ENCODE data around the gene FAU.
A peak's percentile ranks its signal among the peaks of the same experiment; 100 is the strongest.

The FAU gene

GRCh38 chr11:65104628-65105027, 17.3 kb downstream of the FAU start:
- DNase-seq, result no peak

DNA sequence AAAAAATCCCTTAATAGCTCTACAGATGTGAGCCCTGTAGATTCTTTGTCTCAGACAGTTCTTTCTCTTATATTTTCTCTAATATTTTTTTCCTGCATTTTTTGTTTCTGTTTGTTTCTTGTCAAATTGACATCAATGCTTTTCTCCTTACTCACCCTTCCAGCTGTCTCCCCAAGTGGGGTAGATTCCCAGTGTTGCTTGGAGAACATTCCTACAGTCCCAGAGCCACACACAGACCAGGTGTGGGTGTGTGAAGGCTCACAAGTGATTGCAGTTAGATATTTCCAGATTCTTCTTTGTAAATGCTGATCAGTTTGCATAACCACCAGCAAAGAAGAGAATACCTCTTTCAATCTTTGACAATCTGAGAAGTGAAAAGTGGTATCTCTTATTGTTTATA, 18.5 kb downstream of the FAU start:
- DNase-seq, result no peak

- DNase-seq, result no peak
Measured at GRCh38 chr11:65102142-65103095, 19.5 kb downstream of the FAU start.

- no peak for DNase-seq
Measured at GRCh38 chr11:65100674-65101350, 21.1 kb downstream of the FAU start.

DNA sequence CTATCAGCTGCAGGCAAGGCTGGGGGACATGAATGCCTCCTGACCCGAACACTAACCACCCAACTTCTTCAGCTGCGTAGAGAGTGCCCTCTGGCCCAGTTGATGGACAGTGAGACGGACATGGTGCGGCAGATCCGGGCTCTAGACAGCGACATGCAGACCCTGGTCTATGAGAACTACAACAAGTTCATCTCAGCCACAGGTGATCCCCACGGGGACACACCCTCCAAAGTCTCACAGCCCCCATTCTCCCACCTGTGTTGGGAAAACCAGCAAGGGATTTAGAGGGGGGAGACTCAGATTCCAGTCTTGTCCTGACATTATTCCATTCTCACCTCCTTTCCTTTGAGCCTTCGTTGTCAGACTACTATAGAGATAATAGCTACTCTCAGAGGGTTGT, 25.0 kb downstream of the FAU start:
- no peak for DNase-seq

DNA sequence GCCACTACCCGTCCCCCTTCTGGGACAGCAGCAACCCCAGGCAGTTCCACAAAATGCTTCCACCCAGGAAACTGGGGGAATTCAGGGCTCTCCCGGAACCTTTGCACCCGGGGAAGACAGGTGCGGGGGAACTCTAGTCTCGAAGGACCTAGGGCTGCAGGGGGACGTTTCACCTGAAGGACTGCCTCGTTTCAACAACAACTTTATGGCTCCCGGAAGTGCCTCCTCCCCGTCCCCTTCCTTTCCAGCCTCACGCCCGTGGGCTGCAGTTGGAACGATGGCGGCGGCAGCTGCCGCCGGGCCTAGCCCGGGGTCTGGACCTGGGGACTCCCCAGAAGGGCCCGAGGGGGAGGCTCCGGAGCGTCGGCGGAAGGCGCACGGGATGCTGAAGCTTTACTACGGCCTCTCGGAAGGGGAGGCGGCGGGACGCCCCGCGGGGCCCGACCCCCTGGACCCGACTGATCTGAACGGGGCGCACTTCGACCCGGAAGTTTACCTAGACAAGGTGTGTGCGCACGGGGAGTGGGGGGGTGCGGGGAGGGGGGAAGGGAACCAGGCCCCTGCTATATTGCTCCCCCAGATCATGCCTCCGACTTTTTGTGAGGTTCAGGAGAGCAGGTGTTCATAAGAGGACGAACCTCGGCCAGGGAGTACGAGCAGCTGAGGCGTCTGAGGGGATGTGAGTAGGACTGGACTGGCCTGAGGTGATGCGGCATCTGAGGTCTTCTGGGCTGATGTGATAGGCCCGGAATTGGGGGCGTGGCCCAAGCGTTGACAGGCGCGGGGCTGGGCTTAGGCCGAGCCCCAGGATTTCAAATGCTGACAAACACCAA, 25.7 kb downstream of the FAU start, which contains the start of gene VPS51:
TSS of gene VPS51 (plus strand) at position 241 of the 833 bp plus-strand sequence. CDS start at position 278, 37 bp downstream.
- DNase-seq, result peak; percentile 77

DNA sequence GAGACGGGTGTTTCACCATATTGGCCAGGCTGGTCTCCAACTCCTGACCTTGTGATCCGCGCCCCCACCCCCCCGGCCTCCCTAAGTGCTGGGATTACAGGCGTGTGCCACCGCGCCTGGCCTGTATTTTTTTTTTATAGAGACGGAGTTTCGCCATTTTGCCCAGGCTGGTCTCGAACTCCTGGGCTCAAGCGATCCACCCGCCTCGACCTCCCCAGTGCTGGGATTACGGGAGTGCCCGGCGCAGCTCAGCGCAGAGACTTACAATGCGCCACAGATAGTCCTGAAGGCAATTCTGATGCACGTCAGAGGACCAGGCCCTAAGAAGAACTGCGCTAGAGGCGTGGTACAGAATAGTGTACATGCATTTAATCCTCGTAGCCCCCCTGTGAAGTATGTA, 26.5 kb downstream of the FAU start:
- DNase-seq, result no peak

DNA sequence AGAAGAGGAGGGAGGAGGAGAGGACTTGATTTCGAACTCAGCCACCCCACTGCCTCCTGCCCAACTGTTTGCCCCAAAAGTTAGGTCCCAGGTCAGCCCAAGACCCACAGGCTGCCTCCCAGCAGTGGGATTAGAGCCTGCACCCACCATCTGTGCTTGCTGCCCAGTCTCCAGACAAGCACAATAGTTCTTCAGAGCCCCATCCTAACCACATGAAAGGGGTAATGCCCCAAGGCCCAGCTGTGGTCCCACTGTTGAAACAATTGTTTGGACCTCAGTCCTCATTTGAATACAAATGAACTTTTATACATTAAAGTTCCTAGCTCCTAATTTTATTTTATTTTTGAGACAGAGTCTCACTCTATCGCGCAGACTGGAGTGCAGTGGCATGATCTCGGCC, 31.3 kb downstream of the FAU start:
- no peak for DNase-seq

DNA sequence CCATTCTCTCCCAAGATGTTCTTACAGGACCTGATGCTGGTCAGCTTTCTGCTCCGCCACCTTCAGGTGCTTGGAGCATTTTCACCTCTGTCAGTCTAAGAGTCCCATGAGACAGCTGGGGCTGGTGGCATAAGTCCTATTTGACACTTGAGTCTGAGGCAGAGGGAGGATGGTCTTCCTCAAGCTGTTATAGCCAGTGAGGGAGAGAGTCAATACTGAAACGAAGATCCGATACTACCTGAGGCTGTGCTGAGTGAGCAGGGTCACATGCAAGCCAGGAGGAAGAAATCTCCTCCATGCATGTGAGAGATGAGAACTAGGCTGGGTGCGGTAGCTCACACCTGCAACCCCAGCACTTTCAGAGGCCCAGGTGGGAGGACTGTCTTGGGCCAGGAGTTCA, 32.3 kb downstream of the FAU start:
- no peak for DNase-seq

DNA sequence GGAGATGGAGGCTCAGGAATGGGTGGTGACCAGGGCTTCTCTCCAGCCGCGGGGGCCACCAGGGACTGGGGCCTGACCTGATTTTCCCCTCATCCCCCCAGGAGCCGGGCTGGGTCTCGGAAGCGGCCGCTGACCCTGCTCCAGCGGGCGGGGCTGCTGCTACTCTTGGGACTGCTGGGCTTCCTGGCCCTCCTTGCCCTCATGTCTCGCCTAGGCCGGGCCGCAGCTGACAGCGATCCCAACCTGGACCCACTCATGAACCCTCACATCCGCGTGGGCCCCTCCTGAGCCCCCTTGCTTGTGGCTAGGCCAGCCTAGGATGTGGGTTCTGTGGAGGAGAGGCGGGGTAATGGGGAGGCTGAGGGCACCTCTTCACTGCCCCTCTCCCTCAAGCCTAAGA, 34.1 kb downstream of the FAU start:
- no peak for DNase-seq

GRCh38 chr11:65087216-65087615, 34.7 kb downstream of the FAU start:
- no peak for DNase-seq

GRCh38 chr11:65086809-65087208, 35.1 kb downstream of the FAU start:
- DNase-seq, result no peak

DNA sequence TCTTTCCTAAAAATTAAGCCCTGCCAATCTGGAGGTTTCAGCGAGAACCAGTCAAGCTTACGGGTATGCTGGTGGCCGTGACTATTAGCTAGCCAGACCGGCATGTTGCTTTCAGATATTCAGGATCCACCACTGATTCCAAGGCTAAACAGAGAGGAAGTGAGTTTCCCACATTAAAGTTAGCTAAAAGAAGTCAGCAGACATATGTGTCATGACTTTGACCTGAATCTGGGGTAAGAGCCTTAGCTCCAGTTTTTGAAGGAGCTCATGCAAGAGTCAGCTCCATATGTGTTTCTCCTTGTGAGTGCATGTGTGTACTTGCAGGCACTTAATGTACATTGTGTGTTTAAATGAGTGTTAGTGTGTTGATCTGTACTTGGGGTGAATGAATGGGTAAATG, 36.5 kb downstream of the FAU start:
- no peak for DNase-seq

DNA sequence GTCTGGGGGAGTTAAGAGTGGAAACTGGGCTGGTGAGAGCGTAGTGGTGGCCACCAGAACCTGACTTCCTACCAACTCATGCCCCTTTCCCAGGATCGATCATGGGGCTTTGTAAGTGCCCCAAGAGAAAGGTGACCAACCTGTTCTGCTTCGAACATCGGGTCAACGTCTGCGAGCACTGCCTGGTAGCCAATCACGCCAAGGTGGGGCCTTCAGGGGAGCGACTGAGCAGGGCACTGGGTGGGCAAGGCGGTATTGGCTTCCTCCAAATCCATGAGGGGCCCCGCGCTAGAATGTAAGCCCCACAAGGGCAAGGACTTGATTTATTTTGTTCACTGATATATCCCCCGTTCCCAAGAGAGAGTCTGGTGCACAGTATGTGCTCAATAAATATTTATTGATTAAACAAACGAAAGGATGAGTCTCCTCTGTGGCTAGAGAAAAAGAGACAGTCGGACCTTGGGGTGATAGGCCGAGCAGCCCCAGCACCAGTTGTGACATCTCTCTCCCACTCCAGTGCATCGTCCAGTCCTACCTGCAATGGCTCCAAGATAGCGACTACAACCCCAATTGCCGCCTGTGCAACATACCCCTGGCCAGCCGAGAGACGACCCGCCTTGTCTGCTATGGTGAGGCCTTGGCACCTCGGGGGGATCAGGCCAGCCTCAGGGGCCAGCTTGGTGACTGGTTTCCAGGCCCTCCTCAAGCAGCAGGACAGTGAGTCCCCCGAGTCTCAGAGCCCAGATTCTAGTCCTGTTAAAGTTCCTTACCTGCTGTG, 37.1 kb downstream of the FAU start:
- no peak for DNase-seq

GRCh38 chr11:65083834-65084597, 37.9 kb downstream of the FAU start, which contains the start of the genes CDCA5 and ZFPL1:
Gene CDCA5, minus strand, starts transcription at chr11:65084040. Its CDS starts 62 bp downstream, at chr11:65083978.
Gene ZFPL1, plus strand, starts transcription at chr11:65084222. Its CDS starts 477 bp downstream, at chr11:65084699.
- peak; percentile 89 for DNase-seq

DNA sequence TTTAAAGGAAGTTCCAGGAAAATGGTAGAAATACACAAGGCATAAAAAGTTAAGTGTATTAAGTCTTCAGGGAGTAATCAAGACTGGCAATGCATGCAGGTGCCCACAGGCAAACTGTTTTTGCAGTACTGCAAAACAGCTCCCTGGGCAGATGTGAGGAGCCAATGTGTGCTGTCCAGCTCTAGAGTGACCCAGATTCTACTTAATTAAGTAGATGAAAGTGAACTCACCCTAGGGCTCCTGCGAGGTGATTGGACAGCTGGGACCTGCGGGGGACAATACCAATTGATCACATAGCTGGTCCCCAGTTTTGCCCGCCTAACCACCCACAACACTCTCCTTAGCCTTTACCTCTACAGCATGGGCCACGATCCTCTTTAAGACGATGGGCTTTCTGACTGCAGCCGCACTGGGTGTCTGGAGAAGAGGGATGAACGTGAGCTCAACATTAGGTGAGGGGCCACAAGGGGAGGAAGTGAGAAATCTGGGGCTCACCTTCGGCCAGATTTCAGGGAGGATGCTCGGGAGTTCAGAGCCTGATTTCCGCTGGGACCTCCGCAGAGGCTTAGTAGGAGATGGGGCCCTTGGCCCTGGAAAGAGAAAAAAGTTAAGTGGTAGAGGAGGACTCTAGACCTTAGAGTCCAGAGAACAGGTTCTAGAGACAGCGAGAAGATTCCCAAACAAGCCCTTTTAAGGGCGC, 38.6 kb downstream of the FAU start:
- no peak for DNase-seq

- DNase-seq, result no peak
Measured at GRCh38 chr11:65078786-65079342, 43.1 kb downstream of the FAU start.

- no peak for DNase-seq
Measured at GRCh38 chr11:65078151-65078550, 43.8 kb downstream of the FAU start.

DNA sequence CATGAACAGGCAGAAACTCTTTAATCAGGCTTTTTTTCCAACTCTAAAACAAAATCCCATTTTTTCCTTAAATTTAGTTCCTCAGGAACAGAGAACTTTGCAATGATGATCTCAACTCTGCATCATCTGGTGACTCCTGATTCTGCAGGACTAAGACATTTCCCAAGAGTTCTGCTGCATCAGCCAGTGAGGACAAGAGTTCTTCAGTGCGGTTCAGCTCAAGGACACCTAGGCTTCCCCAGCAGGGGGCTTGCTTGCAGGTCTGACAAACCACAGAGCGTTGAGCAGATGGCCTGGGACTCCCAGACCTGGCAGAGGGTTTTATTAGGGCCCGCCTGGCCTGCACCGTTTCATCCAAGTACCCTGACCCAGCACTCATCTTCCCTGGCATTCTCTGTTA, 44.5 kb downstream of the FAU start:
- DNase-seq, result no peak

GRCh38 chr11:65072631-65072966, 49.3 kb downstream of the FAU start:
- DNase-seq, result no peak

Data from amniotic stem cell (primary cell).